Measurements from ENCODE around the gene RHOBTB3.
"Not testable (repeated sequence)": the region's sequence is repeated elsewhere in the genome, so short reads cannot be mapped to it uniquely, and the experiment has no call there.

The RHOBTB3 gene

GRCh38 chr5:95712347-95712958 lies 18.7 kb upstream of the RHOBTB3 start:
- peak; percentile 87 for FAIRE-seq

GRCh38 chr5:95713246-95713645 lies 17.9 kb upstream of the RHOBTB3 start:
- not testable (repeated sequence) for FAIRE-seq

More at GRCh38 chr5:95712347-95712958, 18.7 kb upstream of the RHOBTB3 start:
- DNase-seq (ENCODE audit: low spot score), result peak; percentile 93

GRCh38 chr5:95713960-95714710 lies 17.0 kb upstream of the RHOBTB3 start:
- DNase-seq (ENCODE audit: low spot score) (no peak), FAIRE-seq (no peak)

More at GRCh38 chr5:95713246-95713645, 17.9 kb upstream of the RHOBTB3 start:
- DNase-seq (ENCODE audit: low spot score), result not testable (repeated sequence)

- DNase-seq (ENCODE audit: low spot score) (peak; percentile 48), FAIRE-seq (no peak)
These were observed 15.2 kb upstream of the RHOBTB3 start for GRCh38 chr5:95715799-95716461.

- FAIRE-seq, result no peak
- DNase-seq (ENCODE audit: low spot score), result no peak
These were observed 13.7 kb upstream of the RHOBTB3 start for GRCh38 chr5:95717439-95717838.

GRCh38 chr5:95718203-95718602 lies 12.9 kb upstream of the RHOBTB3 start:
- FAIRE-seq (no peak), DNase-seq (ENCODE audit: low spot score) (no peak)

- DNase-seq (ENCODE audit: low spot score) (no peak), FAIRE-seq (no peak)
These were observed 12.4 kb upstream of the RHOBTB3 start for GRCh38 chr5:95718738-95719137.

GRCh38 chr5:95720094-95720786 lies 10.9 kb upstream of the RHOBTB3 start:
- FAIRE-seq (no peak), DNase-seq (ENCODE audit: low spot score) (no peak)

- FAIRE-seq (no peak), DNase-seq (ENCODE audit: low spot score) (no peak)
These were observed 9.4 kb upstream of the RHOBTB3 start for GRCh38 chr5:95721582-95722295.

- FAIRE-seq (no peak), DNase-seq (ENCODE audit: low spot score) (no peak)
These were observed 7.3 kb upstream of the RHOBTB3 start for GRCh38 chr5:95723632-95724369.

- no peak for FAIRE-seq
- no peak for DNase-seq (ENCODE audit: low spot score)
These were observed 5.9 kb upstream of the RHOBTB3 start for GRCh38 chr5:95725071-95725820.

GRCh38 chr5:95725937-95726810 lies 5.0 kb upstream of the RHOBTB3 start:
- DNase-seq (ENCODE audit: low spot score) (no peak), FAIRE-seq (no peak)

- no peak for FAIRE-seq
- DNase-seq (ENCODE audit: low spot score), result no peak
These were observed 4.0 kb upstream of the RHOBTB3 start for GRCh38 chr5:95726811-95727763.

GRCh38 chr5:95727764-95728191 lies 3.4 kb upstream of the RHOBTB3 start:
- DNase-seq (ENCODE audit: low spot score) (no peak), FAIRE-seq (no peak)

- DNase-seq (ENCODE audit: low spot score) (peak; percentile 35), FAIRE-seq (no peak)
These were observed 2.5 kb upstream of the RHOBTB3 start for GRCh38 chr5:95728494-95729114.

GRCh38 chr5:95729115-95730010 lies 1.8 kb upstream of the RHOBTB3 start:
- no peak for DNase-seq (ENCODE audit: low spot score)

More at GRCh38 chr5:95729115-95730010, 1.8 kb upstream of the RHOBTB3 start:
- no peak for FAIRE-seq

Measured in RCC 7860 (cell line).